Fibroblast of lung (primary cell): ENCODE data around the gene FAM83B. TPM values are rescaled to one million over a fixed set of nuclear protein-coding genes. Genes with fewer than 3 reads are reported as not detected.
"Not testable (repeated sequence)": the region's sequence is repeated elsewhere in the genome, so short reads cannot be mapped to it uniquely, and the experiment has no call there.

ENCODE experiments used
- DNase-seq, 2 donors: peaks; one replicate each; pipeline versions ENCODE4 v3.0.0 to v3.0.0-alpha.2; 2010; ENCODE audit warnings: low read depth in 2 of 2
- H2AFZ ChIP-seq: 2 replicates; pipeline ENCODE4 v1.5.1; 2012; ENCODE audit warnings: low read length, control low read depth, inconsistent platforms
- H3K27ac ChIP-seq: 2 replicates; pipeline ENCODE4 v1.5.1; 2011; ENCODE audit warnings: low read length, control low read depth; ENCODE audit not compliant: insufficient read depth
- H3K27me3 ChIP-seq: 2 replicates; pipeline ENCODE4 v1.5.1; 2011; ENCODE audit warnings: mild to moderate bottlenecking, low read length; ENCODE audit not compliant: control insufficient read depth, insufficient read depth
- H3K36me3 ChIP-seq: 2 replicates; pipeline ENCODE4 v1.5.1; 2011; ENCODE audit warnings: low read length; ENCODE audit not compliant: control insufficient read depth, insufficient read depth
- H3K4me1 ChIP-seq: 2 replicates; pipeline ENCODE4 v1.5.1; 2011; ENCODE audit warnings: low read length; ENCODE audit not compliant: control insufficient read depth, insufficient read depth; ENCODE audit errors: extremely low read depth
- H3K4me2 ChIP-seq: 2 replicates; pipeline ENCODE4 v1.5.1; 2011; ENCODE audit warnings: low read length, control low read depth; ENCODE audit not compliant: insufficient read depth; ENCODE audit errors: extremely low read depth
- H3K4me3 ChIP-seq, 4 experiments: fragments of 200-600 bp in 1 of 4; sonication (generic) in 1 of 4; replicated peaks in 1 of 4; 2 replicates each; pipeline ENCODE4 v1.5.1; 2011 to 2016; ENCODE audit warnings: low read length in 4 of 4, low read depth in 3 of 4, mild to moderate bottlenecking in 3 of 4, control low read depth in 2 of 4, inconsistent platforms in 1 of 4, mixed read lengths in 1 of 4; ENCODE audit not compliant: insufficient read depth in 1 of 4; ENCODE audit errors: control extremely low read depth in 1 of 4
- H3K79me2 ChIP-seq: 2 replicates; pipeline ENCODE4 v1.5.1; 2012; ENCODE audit warnings: mild to moderate bottlenecking, low read length, inconsistent platforms; ENCODE audit not compliant: control insufficient read depth, insufficient read depth
- H3K9ac ChIP-seq: 2 replicates; pipeline ENCODE4 v1.5.1; 2011; ENCODE audit warnings: mild to moderate bottlenecking, low read length, control low read depth; ENCODE audit not compliant: insufficient read depth
- H3K9me3 ChIP-seq: 2 replicates; pipeline ENCODE4 v1.5.1; 2012; ENCODE audit warnings: low read depth, low read length; ENCODE audit not compliant: control insufficient read depth, insufficient read depth
- H4K20me1 ChIP-seq: 2 replicates; pipeline ENCODE4 v1.5.1; 2011; ENCODE audit warnings: low read length; ENCODE audit not compliant: control insufficient read depth, insufficient read depth; ENCODE audit errors: extremely low read depth
- EZH2 ChIP-seq: IDR thresholded peaks from 2 replicates; pipeline ENCODE4 v1.5.1; 2012; ENCODE audit warnings: low read length, control low read depth, mild to moderate bottlenecking; ENCODE audit errors: missing control alignments
- polyA plus RNA-seq, 2 donors: library from polyadenylated mRNA; depleted of rRNA in 1 of 2; stranded (reverse) in 1 of 2; unstranded in 1 of 2; fragments of >200 nt; gene quantifications; 2 replicates each; pipeline ENCODE4 v1.2.1, GENCODE V29; 2011 to 2012; ENCODE audit warnings: missing spikeins in 1 of 2
- total RNA-seq: library from RNA; depleted of rRNA; stranded (reverse); fragments of >200 nt; gene quantifications from 2 replicates; pipeline ENCODE4 v1.2.1, GENCODE V29; 2014
- TF ChIP-seq, protein P1 (sequence below), 2 donors: IDR thresholded peaks in 1 of 2; conservative IDR thresholded peaks in 1 of 2; 1 replicate in 1 of 2; 2 replicates in 1 of 2; pipeline ENCODE4 v1.5.1; 2011 to 2012; ENCODE audit warnings: low read length in 2 of 2, control low read depth in 1 of 2, inconsistent platforms in 1 of 2, low read depth in 1 of 2, mild to moderate bottlenecking in 1 of 2

The FAM83B gene
- total and polyA plus RNA-seq, 2 donors (not counting 1 experiment from before 2014, with no cell fraction given): under 0.01 TPM; not detected in 1

DNA sequence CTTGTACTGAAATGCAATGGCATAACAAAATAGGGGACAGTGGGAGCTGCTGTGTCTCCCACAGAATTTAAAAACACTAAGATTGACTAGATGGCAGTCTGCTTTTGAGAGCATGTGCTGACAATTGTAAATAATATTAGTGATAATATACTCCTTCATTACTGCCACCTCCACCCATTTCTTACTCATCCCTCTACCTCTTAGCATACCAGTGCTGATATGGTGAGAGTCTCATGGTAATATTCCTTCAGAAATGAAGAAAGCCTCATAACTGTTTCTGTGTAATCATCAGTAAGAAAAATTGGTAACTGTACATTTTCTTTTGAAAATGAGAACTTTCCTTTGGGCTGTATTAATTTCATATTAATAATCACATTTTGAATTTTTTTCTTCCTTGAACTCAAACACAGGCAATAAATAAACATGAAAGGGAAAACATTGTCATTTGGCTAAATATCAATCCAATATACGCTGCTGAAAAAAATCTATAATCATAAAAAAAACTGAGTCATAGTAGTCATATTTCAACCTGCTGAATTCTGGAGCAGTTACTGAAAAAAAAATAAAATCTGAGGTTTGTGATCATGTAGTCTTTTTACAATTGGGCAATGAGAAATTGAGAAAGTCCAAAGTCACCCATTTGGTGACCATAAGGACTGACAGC lies 34.6 kb downstream of the FAM83B start:
- H3K9me3 ChIP-seq: no peaks in the 10 kb centered on the region
- no peak overlapping the region for H3K9ac ChIP-seq
- H3K4me1 ChIP-seq: no peaks in the 10 kb centered on the region
- no peaks in the 10 kb centered on the region for H4K20me1 ChIP-seq
- no peak overlapping the region for H3K4me2 ChIP-seq
- H3K27ac ChIP-seq: no peak overlapping the region
- no peak for DNase-seq
- no peaks in the 10 kb centered on the region for H3K79me2 ChIP-seq
- H2AFZ ChIP-seq: no peak overlapping the region
- TF ChIP-seq, protein P1, sequence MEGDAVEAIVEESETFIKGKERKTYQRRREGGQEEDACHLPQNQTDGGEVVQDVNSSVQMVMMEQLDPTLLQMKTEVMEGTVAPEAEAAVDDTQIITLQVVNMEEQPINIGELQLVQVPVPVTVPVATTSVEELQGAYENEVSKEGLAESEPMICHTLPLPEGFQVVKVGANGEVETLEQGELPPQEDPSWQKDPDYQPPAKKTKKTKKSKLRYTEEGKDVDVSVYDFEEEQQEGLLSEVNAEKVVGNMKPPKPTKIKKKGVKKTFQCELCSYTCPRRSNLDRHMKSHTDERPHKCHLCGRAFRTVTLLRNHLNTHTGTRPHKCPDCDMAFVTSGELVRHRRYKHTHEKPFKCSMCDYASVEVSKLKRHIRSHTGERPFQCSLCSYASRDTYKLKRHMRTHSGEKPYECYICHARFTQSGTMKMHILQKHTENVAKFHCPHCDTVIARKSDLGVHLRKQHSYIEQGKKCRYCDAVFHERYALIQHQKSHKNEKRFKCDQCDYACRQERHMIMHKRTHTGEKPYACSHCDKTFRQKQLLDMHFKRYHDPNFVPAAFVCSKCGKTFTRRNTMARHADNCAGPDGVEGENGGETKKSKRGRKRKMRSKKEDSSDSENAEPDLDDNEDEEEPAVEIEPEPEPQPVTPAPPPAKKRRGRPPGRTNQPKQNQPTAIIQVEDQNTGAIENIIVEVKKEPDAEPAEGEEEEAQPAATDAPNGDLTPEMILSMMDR (conservative IDR thresholded peaks at IDR 0.05 in 1 of 2, IDR thresholded peaks at IDR 0.05 in 1 of 2; ENCODE audit: low read depth in 1 of 2, low read length in 2 of 2): no peak
- TF ChIP-seq EZH2: no peak
- H3K27me3 ChIP-seq: no peaks in the 10 kb centered on the region
- H3K36me3 ChIP-seq: no peaks in the 10 kb centered on the region
- H3K4me3 ChIP-seq: no peak overlapping the region

DNA sequence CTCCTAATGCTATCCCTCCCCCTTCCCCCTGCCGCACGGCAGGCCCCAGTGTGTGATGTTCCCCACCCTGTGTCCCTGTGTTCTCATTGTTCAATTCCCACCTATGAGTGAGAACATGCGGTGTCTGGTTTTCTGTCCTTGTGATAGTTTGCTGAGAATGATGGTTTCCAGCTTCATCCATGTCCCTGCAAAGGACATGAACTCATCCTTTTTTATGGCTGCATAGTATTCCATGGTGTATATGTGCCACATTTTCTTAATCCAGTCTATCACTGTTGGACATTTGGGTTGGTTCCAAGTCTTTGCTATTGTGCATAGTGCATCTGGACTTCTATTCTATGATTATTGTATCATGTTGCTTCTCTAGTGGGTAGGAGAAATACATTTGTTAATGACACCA lies 35.3 kb downstream of the FAM83B start:
- not testable (repeated sequence) for H3K79me2 ChIP-seq, H3K36me3 ChIP-seq, H3K27ac ChIP-seq, H3K4me2 ChIP-seq, H3K9me3 ChIP-seq, H3K9ac ChIP-seq, DNase-seq, H4K20me1 ChIP-seq, H3K4me1 ChIP-seq, H3K27me3 ChIP-seq, H2AFZ ChIP-seq, H3K4me3 ChIP-seq

DNA sequence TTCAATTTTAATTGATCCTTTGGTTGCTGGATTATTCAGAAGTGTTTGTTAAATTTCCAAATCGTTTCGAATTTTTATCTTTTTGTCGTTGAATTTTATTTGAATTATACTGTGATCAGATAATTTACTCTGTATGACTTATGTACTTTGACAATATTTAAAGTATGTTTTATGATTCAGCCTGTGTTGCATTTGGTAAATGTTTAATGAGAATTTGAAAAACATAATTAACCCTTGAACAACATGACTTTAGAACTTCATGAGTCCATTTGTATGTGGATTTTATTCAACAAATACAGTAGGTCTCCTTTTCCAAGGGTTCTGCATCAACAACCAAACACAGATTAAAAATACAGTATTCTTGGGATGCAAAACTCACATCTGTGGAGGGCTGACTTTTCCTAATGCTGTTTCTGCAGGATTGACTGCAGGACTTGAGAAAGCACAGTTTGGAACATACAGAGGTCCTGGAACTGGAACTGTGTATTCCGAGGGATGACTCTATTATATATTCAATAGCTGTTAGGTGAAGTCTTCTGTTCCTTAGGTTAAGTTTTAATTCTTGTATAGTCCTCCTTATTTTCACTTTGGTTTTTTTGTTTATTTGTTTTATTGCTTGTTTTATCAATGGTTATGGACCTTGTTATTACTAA lies 40.5 kb downstream of the FAM83B start:
- H3K36me3 ChIP-seq: no peaks in the 10 kb centered on the region
- no peaks in the 10 kb centered on the region for H3K79me2 ChIP-seq
- TF ChIP-seq EZH2: no peak
- TF ChIP-seq, protein P1 (conservative IDR thresholded peaks at IDR 0.05 in 1 of 2, IDR thresholded peaks at IDR 0.05 in 1 of 2; ENCODE audit: low read depth in 1 of 2, low read length in 2 of 2): no peak
- no peak for DNase-seq
- no peaks in the 10 kb centered on the region for H3K9me3 ChIP-seq
- no peak overlapping the region for H3K9ac ChIP-seq
- no peaks in the 10 kb centered on the region for H3K27me3 ChIP-seq
- H3K27ac ChIP-seq: no peak overlapping the region
- no peak overlapping the region for H3K4me3 ChIP-seq
- H3K4me1 ChIP-seq: no peaks in the 10 kb centered on the region
- H3K4me2 ChIP-seq: no peak overlapping the region
- no peaks in the 10 kb centered on the region for H4K20me1 ChIP-seq
- no peak overlapping the region for H2AFZ ChIP-seq
